K562 (cell line): ENCODE measurements around the gene MPIG6B. TPM values are rescaled to one million over a fixed set of nuclear protein-coding genes. Genes with fewer than 3 reads are reported as not detected.

ENCODE experiments used
- ATF7 ChIP-seq: fragments of 450-650 bp; IDR thresholded peaks from 2 replicates; pipeline ENCODE4 v1.7.1; 2014; ENCODE audit warnings: mild to moderate bottlenecking, moderate library complexity
- CBFA2T3 ChIP-seq: fragments of 450-650 bp; IDR thresholded peaks from 2 replicates; pipeline ENCODE4 v1.6.1; 2017
- DNMT1 ChIP-seq: fragments of 450-650 bp; IDR thresholded peaks from 2 replicates; pipeline ENCODE4 v1.6.1; 2016; ENCODE audit warnings: antibody characterized with exemption, mild to moderate bottlenecking
- EP400 ChIP-seq: fragments of 450-650 bp; IDR thresholded peaks from 2 replicates; pipeline ENCODE4 v1.6.1; 2017; ENCODE audit warnings: antibody characterized with exemption, mild to moderate bottlenecking, moderate library complexity
- ESRRB ChIP-seq: fragments of 250-450 bp; sonication (Bioruptor Pico); IDR thresholded peaks from 2 replicates; pipeline ENCODE4 v1.5.0; 2020; ENCODE audit warnings: mild to moderate bottlenecking, moderate library complexity, borderline replicate concordance
- FIP1L1 ChIP-seq: fragments of 200-400 bp; formaldehyde crosslinking; IDR thresholded peaks from 2 replicates; pipeline ENCODE4 v1.6.1; 2018; ENCODE audit warnings: mild to moderate bottlenecking, low read depth, low read length; ENCODE audit not compliant: poor library complexity, severe bottlenecking
- JUN ChIP-seq, 2 experiments: sonication (generic) in 1 of 2; formaldehyde crosslinking in 1 of 2; IDR thresholded peaks; 2 replicates each; pipeline versions ENCODE4 v1.6.1 to v1.8.0; 2012 to 2022; ENCODE audit warnings: borderline replicate concordance in 2 of 2, mild to moderate bottlenecking in 2 of 2, improper control_type of control experiment in 1 of 2, low read depth in 1 of 2, low read length in 1 of 2, missing genetic modification reagents in 1 of 2
- KAT7 ChIP-seq: sonication (generic); formaldehyde crosslinking; IDR thresholded peaks from 2 replicates; pipeline ENCODE4 v1.8.0; 2022; ENCODE audit warnings: missing genetic modification reagents, mild to moderate bottlenecking, borderline replicate concordance
- NCOA4 ChIP-seq: fragments of 450-650 bp; IDR thresholded peaks from 2 replicates; pipeline ENCODE4 v1.6.1; 2018; ENCODE audit warnings: mild to moderate bottlenecking; ENCODE audit not compliant: partially characterized antibody
- PHF20 ChIP-seq: fragments of 450-650 bp; IDR thresholded peaks from 2 replicates; pipeline ENCODE4 v1.6.1; 2018; ENCODE audit not compliant: partially characterized antibody
- PHF8 ChIP-seq: fragments of 200-600 bp; sonication (generic); IDR thresholded peaks from 2 replicates; pipeline ENCODE4 v1.6.1; 2012; ENCODE audit warnings: mixed run types, mild to moderate bottlenecking, inconsistent platforms, low read length, moderate library complexity, borderline replicate concordance
- PREB ChIP-seq: sonication (generic); formaldehyde crosslinking; IDR thresholded peaks from 2 replicates; pipeline ENCODE4 v1.8.1; 2023; ENCODE audit warnings: mild to moderate bottlenecking, missing genetic modification reagents
- RBM34 ChIP-seq: fragments of 200-400 bp; formaldehyde crosslinking; IDR thresholded peaks from 2 replicates; pipeline ENCODE4 v1.6.1; 2018; ENCODE audit warnings: low read length, borderline replicate concordance; ENCODE audit not compliant: insufficient read depth
- RFX1 ChIP-seq: fragments of 450-650 bp; IDR thresholded peaks from 2 replicates; pipeline ENCODE4 v1.6.1; 2016; ENCODE audit warnings: mild to moderate bottlenecking, moderate library complexity
- SMARCA4 ChIP-seq: fragments of 450-650 bp; IDR thresholded peaks from 2 replicates; pipeline ENCODE4 v1.6.1; 2016
- SMARCE1 ChIP-seq: fragments of 450-650 bp; IDR thresholded peaks from 2 replicates; pipeline ENCODE4 v1.7.1; 2016; ENCODE audit warnings: mild to moderate bottlenecking
- SRF ChIP-seq, 2 experiments: fragments of 250-450, 450-650 bp in 1 of 2; sonication (Bioruptor Pico) in 1 of 2; sonication (generic) in 1 of 2; formaldehyde crosslinking; IDR thresholded peaks; 2 replicates each; pipeline versions ENCODE4 v1.5.0 to v1.5.1; 2020 to 2022; ENCODE audit warnings: mild to moderate bottlenecking in 1 of 2, missing genetic modification reagents in 1 of 2
- TCF3 ChIP-seq: sonication (generic); formaldehyde crosslinking; IDR thresholded peaks from 2 replicates; pipeline ENCODE4 v1.4.0; 2020; ENCODE audit warnings: mild to moderate bottlenecking, missing genetic modification reagents
- TCF7 ChIP-seq: sonication (generic); IDR thresholded peaks from 2 replicates; pipeline ENCODE4 v1.6.1; 2016; ENCODE audit warnings: antibody characterized with exemption, borderline replicate concordance
- ZNF140 ChIP-seq: fragments of 250-450 bp; sonication (Bioruptor Pico); IDR thresholded peaks from 2 replicates; pipeline ENCODE4 v1.8.0; 2021; ENCODE audit warnings: moderate library complexity, mild to moderate bottlenecking, inconsistent platforms
- ZNF197 ChIP-seq: fragments of 200-800 bp; sonication (Bioruptor generic); IDR thresholded peaks from 2 replicates; pipeline ENCODE4 v1.6.1; 2016; ENCODE audit warnings: low read depth, missing genetic modification characterization, missing compliant biosample characterization
- ZNF274 ChIP-seq: IDR thresholded peaks from 2 replicates; pipeline ENCODE4 v1.6.1; 2011; ENCODE audit warnings: low read depth, mild to moderate bottlenecking, low read length, moderate library complexity, borderline replicate concordance
- polyA plus RNA-seq, 8 experiments: library from polyadenylated mRNA; depleted of rRNA in 4 of 8; stranded (reverse) in 5 of 8; unstranded in 3 of 8; fragments of >200 nt; fragmentation: Nextera tagmentation in 2 of 8; fragmentation: Illumina TruSeq in 1 of 8; extraction: Ambion mirVana in 2 of 8; extraction: Trizol in 1 of 8; gene quantifications; 2 replicates each; pipeline versions ENCODE4 v1.2.1 to v1.2.3, GENCODE V29; 2011 to 2014; ENCODE audit warnings: inconsistent platforms in 1 of 8, missing spikeins in 1 of 8
- total RNA-seq, 7 experiments: library from RNA; depleted of rRNA in 6 of 7; stranded (reverse); fragments of >200 nt in 6 of 7; fragmentation: Illumina TruSeq in 2 of 7; extraction: Trizol in 2 of 7; gene quantifications; 2 replicates each; pipeline versions ENCODE4 v1.2.1 to v1.2.3, GENCODE V29; 2011 to 2021; ENCODE audit warnings: low replicate concordance in 1 of 7
- TF ChIP-seq, protein P1 (sequence below), 3 experiments: fragments of 200-800 bp in 1 of 3; fragments of 250-450 bp in 1 of 3; fragments of 450-650 bp in 1 of 3; sonication (Bioruptor Pico) in 1 of 3; sonication (Bioruptor generic) in 1 of 3; formaldehyde crosslinking in 1 of 3; IDR thresholded peaks; 2 replicates each; pipeline versions ENCODE4 v1.6.1 to v1.8.0; 2016 to 2022; ENCODE audit warnings: mild to moderate bottlenecking in 2 of 3, missing genetic modification characterization in 2 of 3, missing compliant biosample characterization in 1 of 3, moderate library complexity in 1 of 3

MPIG6B gene
- total and polyA plus RNA-seq, 9 of the 15 experiments (the other 6 are each of a cell fraction or from before 2014, with no cell fraction given) = 0.11 to 1.2 (median 0.28) TPM; not detected in 1

DNA sequence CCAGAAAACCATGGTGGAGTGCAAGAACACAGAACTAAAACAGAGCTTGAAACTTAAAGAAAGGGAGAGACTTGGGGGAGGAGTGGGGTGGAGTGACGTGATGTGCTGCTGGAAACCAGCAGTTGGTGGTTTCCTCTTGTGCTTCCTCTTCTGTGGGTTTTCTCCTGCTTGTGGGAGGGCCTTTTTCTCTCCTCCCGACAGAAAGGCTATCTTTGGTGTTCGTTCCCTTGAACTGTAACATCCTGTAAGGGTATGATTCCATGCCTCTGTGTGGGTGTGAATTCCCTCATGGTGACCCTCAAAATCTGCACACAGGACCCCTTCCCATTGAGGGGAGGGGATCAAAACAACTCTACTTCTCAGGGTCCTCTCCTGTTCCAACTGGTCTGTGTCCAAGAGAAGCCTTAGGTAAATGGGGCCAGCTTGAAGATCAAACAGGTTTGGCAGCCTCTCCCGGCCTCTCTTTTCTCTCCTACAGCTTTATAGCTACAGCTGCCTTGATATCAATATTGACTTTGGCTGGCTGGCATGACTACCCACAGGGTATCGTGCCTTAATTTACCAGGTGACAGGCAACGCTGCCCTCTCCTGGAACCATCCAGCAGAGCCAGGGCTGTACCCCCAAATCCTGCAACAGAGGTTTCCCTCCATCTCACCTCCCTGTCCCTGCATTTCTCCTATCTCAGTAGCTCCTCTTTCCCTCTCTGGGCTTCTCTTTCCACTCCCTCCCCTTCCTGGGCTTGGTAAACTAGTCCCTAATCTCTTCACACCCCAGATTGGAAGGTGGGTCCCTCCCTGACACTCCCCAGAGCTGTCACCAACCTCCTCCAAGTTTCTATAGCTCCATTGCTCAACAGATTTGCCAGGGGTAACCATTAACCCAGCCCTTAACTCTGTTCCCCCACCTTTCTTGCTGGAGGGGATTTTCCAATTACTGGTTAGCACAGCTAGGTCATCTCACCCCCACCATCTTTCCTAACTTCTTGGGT is 15.1 kb downstream of the MPIG6B start (continued):
- TF ChIP-seq RFX1 (no peak), NCOA4 (no peak), DNMT1 (no peak; the same call in 1 of the 2 replicates), ZNF274 (no peak), TCF7 (no peak), JUN (IDR thresholded peaks at IDR 0.05; ENCODE audit: borderline replicate concordance, low read depth, low read length) (peak; percentile 92), JUN (CRISPR knock-in tag; IDR thresholded peaks at IDR 0.05; ENCODE audit: borderline replicate concordance) (peak; percentile 4; the same call in 1 of the 2 replicates), SMARCE1 (no peak), ATF7 (no peak), ESRRB (CRISPR knock-in tag) (no peak; the same call in 1 of the 2 replicates), SRF (CRISPR knock-in tag; IDR thresholded peaks at IDR 0.05) (peak; percentile 72 to 93; a peak in 3 of 4 replicates), FIP1L1 (no peak), EP400 (no peak), CBFA2T3 (no peak), TCF3 (CRISPR knock-in tag) (peak; percentile 41; the same call in 1 of the 2 replicates), PHF20 (no peak), PREB (no peak), ZNF140 (CRISPR knock-in tag) (0 out of 2 replicates have a peak, but pooled peaks have one; percentile 50), PHF8 (peak; percentile 60; the same call in 1 of the 2 replicates), ZNF197 (CRISPR knock-in tag) (no peak), SMARCA4 (no peak), KAT7 (CRISPR knock-in tag) (no peak), RBM34 (no peak)
- TF ChIP-seq, protein P1, sequence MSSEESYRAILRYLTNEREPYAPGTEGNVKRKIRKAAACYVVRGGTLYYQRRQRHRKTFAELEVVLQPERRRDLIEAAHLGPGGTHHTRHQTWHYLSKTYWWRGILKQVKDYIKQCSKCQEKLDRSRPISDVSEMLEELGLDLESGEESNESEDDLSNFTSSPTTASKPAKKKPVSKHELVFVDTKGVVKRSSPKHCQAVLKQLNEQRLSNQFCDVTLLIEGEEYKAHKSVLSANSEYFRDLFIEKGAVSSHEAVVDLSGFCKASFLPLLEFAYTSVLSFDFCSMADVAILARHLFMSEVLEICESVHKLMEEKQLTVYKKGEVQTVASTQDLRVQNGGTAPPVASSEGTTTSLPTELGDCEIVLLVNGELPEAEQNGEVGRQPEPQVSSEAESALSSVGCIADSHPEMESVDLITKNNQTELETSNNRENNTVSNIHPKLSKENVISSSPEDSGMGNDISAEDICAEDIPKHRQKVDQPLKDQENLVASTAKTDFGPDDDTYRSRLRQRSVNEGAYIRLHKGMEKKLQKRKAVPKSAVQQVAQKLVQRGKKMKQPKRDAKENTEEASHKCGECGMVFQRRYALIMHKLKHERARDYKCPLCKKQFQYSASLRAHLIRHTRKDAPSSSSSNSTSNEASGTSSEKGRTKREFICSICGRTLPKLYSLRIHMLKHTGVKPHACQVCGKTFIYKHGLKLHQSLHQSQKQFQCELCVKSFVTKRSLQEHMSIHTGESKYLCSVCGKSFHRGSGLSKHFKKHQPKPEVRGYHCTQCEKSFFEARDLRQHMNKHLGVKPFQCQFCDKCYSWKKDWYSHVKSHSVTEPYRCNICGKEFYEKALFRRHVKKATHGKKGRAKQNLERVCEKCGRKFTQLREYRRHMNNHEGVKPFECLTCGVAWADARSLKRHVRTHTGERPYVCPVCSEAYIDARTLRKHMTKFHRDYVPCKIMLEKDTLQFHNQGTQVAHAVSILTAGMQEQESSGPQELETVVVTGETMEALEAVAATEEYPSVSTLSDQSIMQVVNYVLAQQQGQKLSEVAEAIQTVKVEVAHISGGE (CRISPR knock-in tag; IDR thresholded peaks at IDR 0.05) = 0 out of 6 replicates have a peak, but pooled peaks of 1 of the 3 experiments have one; percentile 8
